ENCODE results near the gene BRCA2. TPM values are rescaled to one million over a fixed set of nuclear protein-coding genes. Genes with fewer than 3 reads are reported as not detected.

Gene BRCA2
- total RNA-seq, 1 donor from 2014 or later = 0.38 TPM

GRCh38 chr13:32314271-32315237 is 754 bp upstream of the BRCA2 start:
- Histone ChIP-seq H3K27me3 (ENCODE audit: low read depth) (no peaks in the 10 kb centered on the region), H3K9me3 (replicated peaks) (no peaks in the 10 kb centered on the region), H3K27ac (replicated peaks) (peak overlapping the region; percentile 96), H3K4me1 (peaks cover 19% of the 10 kb centered on the region), H3K4me3 (peak overlapping the region; percentile 93), H3K36me3 (no peaks in the 10 kb centered on the region)
- peak; percentile 64 for DNase-seq
- TF ChIP-seq CTCF (IDR thresholded peaks at IDR 0.05; ENCODE audit: borderline replicate concordance) = no peak
- intact Hi-C loops (cut with micrococcal nuclease) = loop anchor here (10.0 kb wide), 1 partner anchor 300 kb away; no protein-coding TSS in a partner anchor

- Histone ChIP-seq H3K27ac (replicated peaks) (peak overlapping the region; percentile 96), H3K36me3 (no peaks in the 10 kb centered on the region), H3K4me1 (peaks cover 16% of the 10 kb centered on the region), H3K27me3 (ENCODE audit: low read depth) (no peaks in the 10 kb centered on the region), H3K9me3 (replicated peaks) (no peaks in the 10 kb centered on the region), H3K4me3 (peak overlapping the region; percentile 93)
- intact Hi-C loops (cut with micrococcal nuclease) = loop anchor here (10.0 kb wide), 1 partner anchor 301 kb away; no protein-coding TSS in a partner anchor
- no peak for TF ChIP-seq CTCF (IDR thresholded peaks at IDR 0.05; ENCODE audit: borderline replicate concordance)
- no peak for DNase-seq
These were observed 676 bp downstream of the BRCA2 start for GRCh38 chr13:32316028-32316339.

- intact Hi-C loops (cut with micrococcal nuclease) = loop anchor here (10.0 kb wide), 1 partner anchor 302 kb away; no protein-coding TSS in a partner anchor
- no peaks in the 10 kb centered on the region for H3K9me3 ChIP-seq (replicated peaks)
- DNase-seq = no peak
- no peak for TF ChIP-seq CTCF (IDR thresholded peaks at IDR 0.05; ENCODE audit: borderline replicate concordance)
- H3K27ac ChIP-seq (replicated peaks) = peak overlapping the region; percentile 96
- H3K27me3 ChIP-seq (ENCODE audit: low read depth) = no peaks in the 10 kb centered on the region
- H3K4me1 ChIP-seq = peaks cover 16% of the 10 kb centered on the region
- H3K36me3 ChIP-seq = no peaks in the 10 kb centered on the region
- peak overlapping the region; percentile 93 for H3K4me3 ChIP-seq
These were observed 1.2 kb downstream of the BRCA2 start for GRCh38 chr13:32316501-32316900.

- DNase-seq = no peak
- no peaks in the 10 kb centered on the region for H3K9me3 ChIP-seq (replicated peaks)
- no peak overlapping the region for H3K4me3 ChIP-seq
- no peaks in the 10 kb centered on the region for H3K36me3 ChIP-seq
- peaks cover 16% of the 10 kb centered on the region for H3K4me1 ChIP-seq
- H3K27me3 ChIP-seq (ENCODE audit: low read depth) = no peaks in the 10 kb centered on the region
- no peak for TF ChIP-seq CTCF (IDR thresholded peaks at IDR 0.05; ENCODE audit: borderline replicate concordance)
- intact Hi-C loops (cut with micrococcal nuclease) = loop anchor here (10.0 kb wide), 1 partner anchor 303 kb away; no protein-coding TSS in a partner anchor
- H3K27ac ChIP-seq (replicated peaks) = no peak overlapping the region
These were observed 2.6 kb downstream of the BRCA2 start for GRCh38 chr13:32317716-32318465.

- peaks cover 8% of the 10 kb centered on the region for H3K4me1 ChIP-seq
- H3K4me3 ChIP-seq = no peak overlapping the region
- H3K9me3 ChIP-seq (replicated peaks) = no peaks in the 10 kb centered on the region
- no peak overlapping the region for H3K27ac ChIP-seq (replicated peaks)
- no peak for TF ChIP-seq CTCF (IDR thresholded peaks at IDR 0.05; ENCODE audit: borderline replicate concordance)
- no peaks in the 10 kb centered on the region for H3K36me3 ChIP-seq
- DNase-seq = no peak
- intact Hi-C loops (cut with micrococcal nuclease) = no loop called here
- no peaks in the 10 kb centered on the region for H3K27me3 ChIP-seq (ENCODE audit: low read depth)
These were observed 5.2 kb downstream of the BRCA2 start for GRCh38 chr13:32320528-32320927.
